ENCODE results near the gene POLR2B. TPM values are rescaled to one million over a fixed set of nuclear protein-coding genes. Genes with fewer than 3 reads are reported as not detected.

POLR2B gene
- total RNA-seq, 1 donor from 2014 or later = 103 TPM

DNA sequence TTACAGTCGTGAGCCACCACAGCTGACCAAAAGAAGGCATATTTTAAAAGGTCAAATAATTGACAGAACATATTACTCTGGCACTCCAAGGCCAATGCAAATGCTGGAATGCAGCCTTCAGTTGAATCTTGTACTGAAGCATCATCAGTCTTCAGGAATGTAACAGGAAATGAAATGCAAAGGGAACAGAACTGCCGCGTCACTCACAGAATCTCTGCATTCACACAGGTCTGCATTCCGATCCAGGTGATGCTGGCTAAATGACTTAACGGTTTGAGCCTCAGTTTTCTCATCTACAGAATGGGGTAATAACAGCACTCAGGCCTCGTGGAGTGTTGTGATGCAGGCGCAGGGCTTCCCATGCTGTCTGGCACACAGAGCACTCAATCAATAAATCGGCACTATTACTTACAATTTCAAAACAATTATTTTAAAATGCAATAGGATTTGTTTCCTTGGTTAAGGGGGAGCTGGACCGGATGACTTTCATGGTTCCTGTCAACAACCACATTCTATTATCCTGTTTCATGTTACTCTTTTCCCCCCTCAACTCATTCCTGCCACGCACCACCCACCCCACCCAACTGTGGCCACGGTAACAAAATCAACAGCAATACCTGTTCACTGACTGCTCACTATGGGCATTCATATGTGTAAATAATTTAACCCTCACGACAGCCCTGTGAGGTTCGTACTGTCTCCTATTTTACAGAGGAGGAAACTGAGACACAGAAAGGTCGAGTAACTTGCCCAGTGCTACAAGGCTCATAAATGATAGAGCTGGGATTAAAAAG is 99.1 kb downstream of the POLR2B start:
- H3K36me3 Mint-ChIP-seq = no peaks in the 10 kb centered on the region
- H3K9me3 Mint-ChIP-seq = no peaks in the 10 kb centered on the region
- H3K27me3 Mint-ChIP-seq (ENCODE audit: low read depth) = no peaks in the 10 kb centered on the region
- H3K4me1 Mint-ChIP-seq = peaks cover 78% of the 10 kb centered on the region
- DNase-seq (ENCODE audit: low spot score in 2 of 2, unreplicated experiment in 2 of 2) = no peak
- TF ChIP-seq, protein P1, sequence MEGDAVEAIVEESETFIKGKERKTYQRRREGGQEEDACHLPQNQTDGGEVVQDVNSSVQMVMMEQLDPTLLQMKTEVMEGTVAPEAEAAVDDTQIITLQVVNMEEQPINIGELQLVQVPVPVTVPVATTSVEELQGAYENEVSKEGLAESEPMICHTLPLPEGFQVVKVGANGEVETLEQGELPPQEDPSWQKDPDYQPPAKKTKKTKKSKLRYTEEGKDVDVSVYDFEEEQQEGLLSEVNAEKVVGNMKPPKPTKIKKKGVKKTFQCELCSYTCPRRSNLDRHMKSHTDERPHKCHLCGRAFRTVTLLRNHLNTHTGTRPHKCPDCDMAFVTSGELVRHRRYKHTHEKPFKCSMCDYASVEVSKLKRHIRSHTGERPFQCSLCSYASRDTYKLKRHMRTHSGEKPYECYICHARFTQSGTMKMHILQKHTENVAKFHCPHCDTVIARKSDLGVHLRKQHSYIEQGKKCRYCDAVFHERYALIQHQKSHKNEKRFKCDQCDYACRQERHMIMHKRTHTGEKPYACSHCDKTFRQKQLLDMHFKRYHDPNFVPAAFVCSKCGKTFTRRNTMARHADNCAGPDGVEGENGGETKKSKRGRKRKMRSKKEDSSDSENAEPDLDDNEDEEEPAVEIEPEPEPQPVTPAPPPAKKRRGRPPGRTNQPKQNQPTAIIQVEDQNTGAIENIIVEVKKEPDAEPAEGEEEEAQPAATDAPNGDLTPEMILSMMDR (IDR thresholded peaks at IDR 0.05; ENCODE audit: unreplicated experiment) = no peak
- H3K27ac Mint-ChIP-seq = peak overlapping the region; percentile 95
- no peak overlapping the region for H3K4me3 Mint-ChIP-seq

DNA sequence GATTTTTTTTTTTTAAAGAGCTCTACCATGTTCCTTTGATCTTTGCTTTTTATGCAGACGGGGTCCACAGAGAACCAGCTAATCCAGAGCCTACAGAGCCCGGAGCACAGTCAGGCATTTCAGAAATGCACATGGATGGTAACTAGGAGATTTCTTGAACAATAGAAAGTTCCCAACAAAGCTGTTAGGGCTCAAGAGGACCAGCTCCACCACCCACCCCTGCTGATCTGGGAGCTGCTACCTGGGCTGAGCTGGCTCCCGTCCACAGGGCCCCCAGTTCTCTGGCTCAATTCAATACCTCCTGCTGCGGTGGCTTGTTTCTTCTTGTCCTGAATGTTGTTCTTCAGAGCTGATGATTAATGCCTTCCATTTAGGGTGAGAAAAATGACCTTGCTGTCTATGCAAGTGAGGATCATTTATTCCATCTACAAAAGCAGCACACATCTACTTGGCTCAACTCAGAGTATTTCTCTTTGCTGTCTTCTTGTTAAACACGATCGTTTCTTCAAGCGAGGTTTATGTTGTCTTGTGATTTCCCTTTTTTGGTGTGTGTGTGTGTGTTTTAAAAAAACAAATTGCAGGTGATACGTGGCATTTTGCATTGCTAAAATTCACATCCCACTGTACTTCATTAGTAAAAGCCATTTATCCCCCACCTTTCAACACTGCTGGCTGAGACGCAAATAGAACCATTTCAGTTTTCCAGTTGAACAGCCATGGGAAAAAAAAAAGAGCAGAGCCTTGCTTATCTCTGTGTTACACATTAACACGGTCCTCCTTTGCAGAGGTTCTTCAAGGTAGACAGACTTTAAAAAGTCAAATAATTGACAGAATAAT is 100.2 kb downstream of the POLR2B start:
- TF ChIP-seq, protein P1 (IDR thresholded peaks at IDR 0.05; ENCODE audit: unreplicated experiment) = no peak
- H3K27ac Mint-ChIP-seq = peak overlapping the region; percentile 95
- H3K4me1 Mint-ChIP-seq = peaks cover 78% of the 10 kb centered on the region
- H3K36me3 Mint-ChIP-seq = no peaks in the 10 kb centered on the region
- H3K27me3 Mint-ChIP-seq (ENCODE audit: low read depth) = no peaks in the 10 kb centered on the region
- DNase-seq (ENCODE audit: low spot score in 2 of 2, unreplicated experiment in 2 of 2) = peak in 1 of 2 experiments; percentile 40
- no peaks in the 10 kb centered on the region for H3K9me3 Mint-ChIP-seq
- peak overlapping the region; percentile 20 for H3K4me3 Mint-ChIP-seq

Other genes starting within 250 kb of the POLR2B start
- not detected in 3 replicates for gene SPINK2, start 157.2 kb upstream of the POLR2B start, total RNA-seq
- gene REST, start 71.0 kb upstream of the POLR2B start, total RNA-seq = 81.9 to 88.3 TPM (median 86.8 TPM) in 3 replicates
- 17.5 to 18.4 TPM (median 17.6 TPM) in 3 replicates for gene NOA1, start 1.3 kb upstream of the POLR2B start, total RNA-seq
- 98.5 to 114 TPM (median 107 TPM) in 3 replicates for gene IGFBP7, start 131.5 kb downstream of the POLR2B start, total RNA-seq